ENCODE measurements around the gene WDR47.
"Not testable (repeated sequence)": the region's sequence is repeated elsewhere in the genome, so short reads cannot be mapped to it uniquely, and the experiment has no call there.

WDR47 gene

DNA sequence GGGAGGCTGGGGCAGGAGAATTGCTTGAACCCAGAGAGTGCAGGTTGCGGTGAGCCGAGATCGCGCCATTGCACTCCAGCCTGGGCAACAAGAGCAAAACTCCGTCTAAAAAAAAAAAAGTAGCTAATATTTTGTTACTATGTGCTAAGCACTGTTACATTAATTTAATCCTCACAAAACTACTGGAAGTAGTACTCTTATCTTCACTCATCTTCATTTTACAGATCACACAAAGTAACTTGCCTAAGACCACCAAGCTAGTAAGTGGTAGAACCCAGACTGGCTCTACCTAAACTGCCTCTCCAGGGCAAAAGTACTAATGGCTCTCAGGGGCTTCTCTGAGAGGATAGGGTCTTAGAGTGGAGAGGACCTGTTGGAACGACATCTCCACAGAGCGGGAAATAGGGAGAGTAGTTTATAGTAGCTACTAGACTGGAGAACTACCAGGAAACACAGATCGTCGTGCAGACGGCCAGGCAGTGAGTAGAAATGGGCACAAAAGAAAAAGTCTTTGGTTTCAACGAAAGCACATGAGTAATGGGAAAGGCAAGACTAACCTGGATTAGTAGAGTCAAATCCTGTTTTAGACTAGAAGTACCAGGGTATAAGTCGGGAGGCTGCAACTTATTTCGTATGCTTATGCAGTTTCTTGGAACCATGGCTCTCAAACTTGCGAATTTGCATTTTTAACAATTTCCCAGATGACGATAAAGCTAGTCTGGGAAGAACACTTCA lies 80.0 kb downstream of the WDR47 start:
- DNase-seq: no peak

DNA sequence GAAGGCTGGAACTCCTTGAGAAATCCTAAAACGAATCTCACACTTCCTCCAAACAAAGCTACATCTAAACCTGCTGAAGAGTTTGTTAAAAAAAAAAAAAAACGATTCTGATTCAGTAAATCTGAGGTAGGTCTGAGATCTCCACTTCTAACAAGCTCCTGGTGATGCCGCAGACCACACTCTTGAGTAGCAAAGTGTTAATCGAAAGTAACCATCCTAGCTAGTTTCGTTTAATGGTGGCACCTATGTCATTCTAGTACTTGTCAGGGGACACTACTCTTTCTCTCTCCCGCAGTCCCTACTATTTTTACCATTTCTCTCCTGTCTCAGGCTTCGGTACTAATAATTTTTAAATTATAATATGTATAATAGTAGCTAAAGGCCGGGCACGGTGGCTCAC lies 80.7 kb downstream of the WDR47 start:
- DNase-seq: no peak

GRCh38 chr1:108960719-108961118 lies 81.2 kb downstream of the WDR47 start:
- DNase-seq: no peak

- DNase-seq: no peak
Observed at GRCh38 chr1:108957888-108958287, 84.0 kb downstream of the WDR47 start.

DNA sequence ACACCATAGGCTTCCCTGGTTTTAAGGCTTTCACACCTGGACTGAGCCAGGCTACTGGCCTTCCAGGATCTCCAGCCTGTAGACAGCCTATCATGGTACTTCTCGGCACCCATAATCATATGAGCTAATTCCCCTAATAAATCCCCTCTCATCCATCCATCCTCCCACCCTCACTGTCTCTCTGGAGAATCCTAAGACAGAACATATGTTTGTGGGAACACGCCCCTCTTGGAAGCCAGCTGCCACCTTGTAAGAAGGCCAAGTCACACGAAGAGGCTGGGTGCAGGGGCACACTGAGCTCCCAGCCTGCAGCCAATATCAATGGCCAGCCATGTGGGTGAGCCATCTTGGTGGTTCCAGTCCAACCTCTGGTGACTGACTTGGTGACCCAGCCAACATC lies 86.0 kb downstream of the WDR47 start:
- no peak for DNase-seq

- DNase-seq: no peak
Observed at GRCh38 chr1:108955111-108955510, 86.8 kb downstream of the WDR47 start.

GRCh38 chr1:108953452-108953851 lies 88.5 kb downstream of the WDR47 start:
- no peak for DNase-seq

DNA sequence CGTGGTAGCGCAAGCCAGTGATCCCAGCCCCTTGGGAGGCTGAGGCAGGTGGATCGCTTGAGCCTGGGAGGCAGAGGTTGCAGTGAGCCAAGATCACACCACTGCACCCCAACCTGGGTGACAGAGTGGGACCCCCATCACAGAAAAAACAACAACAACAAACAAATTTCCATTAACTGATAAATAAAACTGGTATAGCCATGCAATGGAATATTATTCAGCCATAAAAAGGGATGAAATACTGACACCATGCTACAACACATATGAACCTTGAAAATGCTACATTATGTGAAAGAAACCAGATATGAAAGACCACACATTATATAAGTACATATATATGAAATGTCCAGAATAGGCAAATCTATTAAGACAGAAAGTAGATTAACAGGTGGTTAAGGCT lies 90.7 kb downstream of the WDR47 start:
- DNase-seq: no peak

- DNase-seq: no peak
Observed at GRCh38 chr1:108949044-108949443, 92.9 kb downstream of the WDR47 start.

GRCh38 chr1:108947871-108948525 lies 93.9 kb downstream of the WDR47 start:
- no peak for DNase-seq

- no peak for DNase-seq
Observed at GRCh38 chr1:108936170-108936569, 105.7 kb downstream of the WDR47 start.

GRCh38 chr1:108933944-108934343 lies 108.0 kb downstream of the WDR47 start:
- no peak for DNase-seq

GRCh38 chr1:108927565-108927964 lies 114.3 kb downstream of the WDR47 start:
- not testable (repeated sequence) for DNase-seq

DNA sequence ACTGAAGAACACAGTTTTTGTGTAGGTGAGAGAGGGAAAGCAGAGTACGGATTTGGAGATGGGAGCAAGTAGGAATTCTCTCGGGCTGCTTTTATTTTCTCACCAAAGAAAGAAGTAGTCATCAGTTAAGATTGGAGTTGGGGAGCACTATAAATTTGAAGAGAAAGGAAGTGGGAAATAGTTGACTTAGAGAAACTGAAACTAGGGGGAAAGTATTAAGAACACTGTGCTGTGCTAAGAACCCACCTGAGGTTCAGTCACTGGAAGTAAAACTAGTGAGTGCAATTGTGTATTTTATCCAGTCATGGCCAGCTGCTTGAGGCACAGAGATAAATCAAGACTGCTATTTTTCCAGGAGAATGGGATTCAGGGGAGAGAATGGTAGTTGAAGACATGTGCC lies 116.0 kb downstream of the WDR47 start:
- DNase-seq: no peak
